Loucy (cell line): Measurements from ENCODE around the gene NEK9.
"Not testable (repeated sequence)": the region's sequence is repeated elsewhere in the genome, so short reads cannot be mapped to it uniquely, and the experiment has no call there.

Experiments
- H2AFZ ChIP-seq: fragments of 200-600 bp; sonication (generic); 2 replicates; pipeline ENCODE4 v1.6.0; 2016; ENCODE audit warnings: antibody characterized with exemption, mild to moderate bottlenecking, low read length, moderate library complexity
- H3F3A ChIP-seq: fragments of 200-600 bp; 2 replicates; pipeline ENCODE4 v1.6.0; 2016; ENCODE audit warnings: antibody characterized with exemption, low read depth, mild to moderate bottlenecking
- H3K27me3 ChIP-seq: fragments of 200-600 bp; sonication (generic); 2 replicates; pipeline ENCODE4 v1.6.1; 2014; ENCODE audit warnings: low read length, mild to moderate bottlenecking; ENCODE audit not compliant: insufficient read depth, poor library complexity, severe bottlenecking
- H3K36me3 ChIP-seq: fragments of 200-600 bp; sonication (generic); 2 replicates; pipeline ENCODE4 v1.6.1; 2016; ENCODE audit warnings: low read length; ENCODE audit not compliant: insufficient read depth
- H3K4me1 ChIP-seq: fragments of 200-600 bp; sonication (generic); 2 replicates; pipeline ENCODE4 v1.5.1; 2014; ENCODE audit warnings: low read length, mild to moderate bottlenecking; ENCODE audit not compliant: insufficient read depth, poor library complexity, severe bottlenecking
- H3K4me2 ChIP-seq: fragments of 200-600 bp; sonication (generic); 2 replicates; pipeline ENCODE4 v1.6.0; 2014; ENCODE audit warnings: antibody characterized with exemption, low read length, low read depth, mild to moderate bottlenecking; ENCODE audit not compliant: poor library complexity, severe bottlenecking
- H3K4me3 ChIP-seq: fragments of 200-600 bp; sonication (generic); 2 replicates; pipeline ENCODE4 v1.5.1; 2014; ENCODE audit warnings: low read length, mild to moderate bottlenecking, mixed read lengths; ENCODE audit not compliant: poor library complexity, severe bottlenecking
- H3K79me2 ChIP-seq: fragments of 200-600 bp; sonication (generic); 2 replicates; pipeline ENCODE4 v1.6.1; 2014; ENCODE audit warnings: low read length; ENCODE audit not compliant: insufficient read depth
- H3K9ac ChIP-seq: fragments of 200-600 bp; sonication (generic); 2 replicates; pipeline ENCODE4 v1.6.0; 2014; ENCODE audit warnings: mild to moderate bottlenecking, low read depth, low read length, moderate library complexity; ENCODE audit not compliant: poor library complexity, severe bottlenecking
- H3K9me2 ChIP-seq: fragments of 200-600 bp; sonication (generic); replicated peaks from 2 replicates; pipeline ENCODE4 v1.6.1; 2016; ENCODE audit warnings: low read depth, low read length, mixed read lengths
- H3K9me3 ChIP-seq: fragments of 200-600 bp; sonication (generic); 2 replicates; pipeline ENCODE4 v1.6.1; 2014; ENCODE audit warnings: mild to moderate bottlenecking, antibody characterized with exemption, low read length, low read depth; ENCODE audit not compliant: insufficient read depth
- H4K20me1 ChIP-seq: fragments of 200-600 bp; sonication (generic); 2 replicates; pipeline ENCODE4 v1.6.0; 2014; ENCODE audit warnings: antibody characterized with exemption, low read length, mild to moderate bottlenecking; ENCODE audit not compliant: insufficient read depth, poor library complexity, severe bottlenecking
- EZH2phosphoT487 ChIP-seq: fragments of 200-600 bp; IDR thresholded peaks from 2 replicates; pipeline ENCODE4 v1.6.1; 2018; ENCODE audit warnings: antibody characterized with exemption, mild to moderate bottlenecking, moderate library complexity, borderline replicate concordance
- TF ChIP-seq, protein P1 (sequence below): fragments of 200-600 bp; sonication (generic); conservative IDR thresholded peaks from 2 replicates; pipeline ENCODE4 v1.5.1; 2014; ENCODE audit warnings: mild to moderate bottlenecking, antibody characterized with exemption, low read length

Gene NEK9

DNA sequence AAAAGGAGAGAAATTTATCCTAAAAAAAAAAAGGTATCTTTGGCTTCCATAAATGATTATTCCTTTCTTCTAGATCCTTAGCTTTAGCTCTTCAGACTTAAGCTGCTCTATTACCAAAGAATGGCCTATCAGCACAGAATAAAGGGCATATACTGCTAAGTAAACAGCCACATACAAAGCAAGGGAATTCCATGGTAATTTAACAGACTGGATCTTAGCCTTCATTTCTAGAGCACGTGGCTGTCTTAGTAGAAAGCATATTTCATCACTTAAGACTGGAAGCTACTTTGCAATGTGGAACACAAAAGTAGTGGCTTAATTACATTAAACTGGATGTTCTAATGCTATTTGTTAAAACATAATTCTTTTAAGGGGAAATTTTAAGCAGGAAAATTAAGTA, 26.4 kb upstream of the NEK9 start:
- peaks cover 28% of the 10 kb centered on the region for H3K4me1 ChIP-seq
- H3F3A ChIP-seq = no peaks in the 10 kb centered on the region
- no peak overlapping the region for H2AFZ ChIP-seq
- no peak overlapping the region for H3K4me2 ChIP-seq
- peaks cover 65% of the 10 kb centered on the region for H3K79me2 ChIP-seq
- H3K4me3 ChIP-seq = no peak overlapping the region
- no peak for TF ChIP-seq EZH2phosphoT487
- TF ChIP-seq, protein P1, sequence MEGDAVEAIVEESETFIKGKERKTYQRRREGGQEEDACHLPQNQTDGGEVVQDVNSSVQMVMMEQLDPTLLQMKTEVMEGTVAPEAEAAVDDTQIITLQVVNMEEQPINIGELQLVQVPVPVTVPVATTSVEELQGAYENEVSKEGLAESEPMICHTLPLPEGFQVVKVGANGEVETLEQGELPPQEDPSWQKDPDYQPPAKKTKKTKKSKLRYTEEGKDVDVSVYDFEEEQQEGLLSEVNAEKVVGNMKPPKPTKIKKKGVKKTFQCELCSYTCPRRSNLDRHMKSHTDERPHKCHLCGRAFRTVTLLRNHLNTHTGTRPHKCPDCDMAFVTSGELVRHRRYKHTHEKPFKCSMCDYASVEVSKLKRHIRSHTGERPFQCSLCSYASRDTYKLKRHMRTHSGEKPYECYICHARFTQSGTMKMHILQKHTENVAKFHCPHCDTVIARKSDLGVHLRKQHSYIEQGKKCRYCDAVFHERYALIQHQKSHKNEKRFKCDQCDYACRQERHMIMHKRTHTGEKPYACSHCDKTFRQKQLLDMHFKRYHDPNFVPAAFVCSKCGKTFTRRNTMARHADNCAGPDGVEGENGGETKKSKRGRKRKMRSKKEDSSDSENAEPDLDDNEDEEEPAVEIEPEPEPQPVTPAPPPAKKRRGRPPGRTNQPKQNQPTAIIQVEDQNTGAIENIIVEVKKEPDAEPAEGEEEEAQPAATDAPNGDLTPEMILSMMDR = no peak
- H4K20me1 ChIP-seq = peaks cover 33% of the 10 kb centered on the region
- H3K36me3 ChIP-seq = peaks cover 31% of the 10 kb centered on the region; the same call in 1 of the 2 replicates
- H3K9me2 ChIP-seq = no peaks in the 10 kb centered on the region
- H3K9me3 ChIP-seq = no peaks in the 10 kb centered on the region
- H3K9ac ChIP-seq = no peak overlapping the region
- H3K27me3 ChIP-seq = no peaks in the 10 kb centered on the region

DNA sequence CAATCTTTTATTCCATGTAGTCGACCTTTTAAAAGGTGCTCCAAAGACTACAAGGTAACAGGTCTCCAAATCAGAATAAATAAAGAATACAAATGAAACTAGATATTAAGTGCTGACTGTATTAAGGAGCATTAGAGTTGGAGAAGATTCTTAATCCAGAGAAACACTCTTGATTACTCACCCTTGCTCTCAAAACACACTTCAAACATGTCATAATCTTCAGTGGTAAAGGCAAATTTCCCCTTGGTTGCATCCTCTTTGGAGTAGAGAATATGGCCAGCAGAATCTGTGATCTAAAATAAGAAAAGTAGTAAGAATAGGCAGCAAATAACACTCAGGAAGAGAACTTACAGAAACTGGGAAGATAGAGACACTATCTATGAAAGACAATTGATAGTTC, 25.0 kb upstream of the NEK9 start:
- peaks cover 36% of the 10 kb centered on the region; the same call in 1 of the 2 replicates for H3K36me3 ChIP-seq
- H3K4me3 ChIP-seq = no peak overlapping the region
- H3F3A ChIP-seq = 0 out of 2 replicates have a peak, but pooled peaks cover under 1% of the 10 kb centered on the region
- no peaks in the 10 kb centered on the region for H3K9me3 ChIP-seq
- H4K20me1 ChIP-seq = peaks cover 30% of the 10 kb centered on the region
- no peaks in the 10 kb centered on the region for H3K27me3 ChIP-seq
- H3K79me2 ChIP-seq = peaks cover 64% of the 10 kb centered on the region
- no peak overlapping the region for H3K4me2 ChIP-seq
- TF ChIP-seq EZH2phosphoT487 = no peak
- TF ChIP-seq, protein P1 = no peak
- no peaks in the 10 kb centered on the region for H3K9me2 ChIP-seq
- no peak overlapping the region for H3K9ac ChIP-seq
- H2AFZ ChIP-seq = no peak overlapping the region
- peaks cover 27% of the 10 kb centered on the region for H3K4me1 ChIP-seq

GRCh38 chr14:75150637-75151036, 23.8 kb upstream of the NEK9 start:
- not testable (repeated sequence) for H3K9me3 ChIP-seq, H3K9ac ChIP-seq, H3K4me3 ChIP-seq, H3F3A ChIP-seq, H3K27me3 ChIP-seq, H2AFZ ChIP-seq, H3K9me2 ChIP-seq, H3K4me2 ChIP-seq
- Histone ChIP-seq H3K36me3 (peaks cover 44% of the 10 kb centered on the region; the same call in 1 of the 2 replicates), H3K4me1 (peaks cover 24% of the 10 kb centered on the region), H3K79me2 (peaks cover 52% of the 10 kb centered on the region), H4K20me1 (peaks cover 31% of the 10 kb centered on the region)

GRCh38 chr14:75150150-75150549, 23.3 kb upstream of the NEK9 start:
- Histone ChIP-seq H3K4me3 (no peak overlapping the region), H4K20me1 (peaks cover 27% of the 10 kb centered on the region), H3K27me3 (no peaks in the 10 kb centered on the region), H3K4me2 (no peak overlapping the region), H3K79me2 (peaks cover 48% of the 10 kb centered on the region), H3K36me3 (peaks cover 47% of the 10 kb centered on the region; the same call in 1 of the 2 replicates), H3K4me1 (peaks cover 22% of the 10 kb centered on the region), H3K9ac (no peak overlapping the region), H3K9me3 (no peaks in the 10 kb centered on the region), H3F3A (0 out of 2 replicates have a peak, but pooled peaks cover 2% of the 10 kb centered on the region), H2AFZ (no peak overlapping the region), H3K9me2 (no peaks in the 10 kb centered on the region)
- no peak for TF ChIP-seq EZH2phosphoT487
- TF ChIP-seq, protein P1 = no peak
